GM12878 (cell line): Measurements from ENCODE around the gene REN. TPM values are rescaled to one million over a fixed set of nuclear protein-coding genes. Genes with fewer than 3 reads are reported as not detected.

Source experiments
- ATAC-seq: fragments of 200-7000 bp; cut with Tn5 transposase; 3 replicates; pipeline ENCODE4 v1.9.1; 2020; ENCODE audit warnings: mild to moderate bottlenecking, moderate library complexity
- BruUV-seq: library from RNA; stranded (reverse); fragments of 400-500 nt; replicated peaks from 2 replicates; lab custom pipeline; 2021; lab: Mats Ljungman, UMichigan
- CTCF ChIA-PET: fragments of 300-600 bp; sonication (Branson Sonifier 250); formaldehyde crosslinking; extraction: SDS; loops from one replicate; lab custom pipeline; 2021; ENCODE audit warnings: inconsistent platforms; lab: Yijun Ruan, JAX
- POLR2A ChIA-PET: fragments of 350-600 bp; formaldehyde crosslinking; extraction: SDS; loops from one replicate; lab custom pipeline; 2021; ENCODE audit warnings: inconsistent platforms; lab: Charles Lee
- RAD21 ChIA-PET: fragments of 300-600 bp; sonication (Branson Sonifier 250); formaldehyde crosslinking; loops from one replicate; lab custom pipeline; 2023; ENCODE audit warnings: antibody characterized with exemption; ENCODE audit not compliant: unreplicated experiment; lab: Charles Lee
- SMC1A ChIA-PET: fragments of 300-600 bp; sonication (Branson Sonifier 250); formaldehyde crosslinking; loops from one replicate; lab custom pipeline; 2023; ENCODE audit not compliant: unreplicated experiment, uncharacterized antibody; lab: Charles Lee
- DNase-seq: peaks from one replicate; pipeline ENCODE4 v3.0.0-alpha.2; 2011; ENCODE audit warnings: low read depth, low spot score
- FAIRE-seq: peaks from 3 replicates; lab custom pipeline; 2011; peaks lifted over from hg19 to GRCh38; lab: Jason Lieb, UNC
- H2AFZ ChIP-seq: 2 replicates; pipeline ENCODE4 v1.6.0; 2011; ENCODE audit warnings: low read depth, low read length, control low read depth; ENCODE audit not compliant: control insufficient read depth
- H3K27ac ChIP-seq: 2 replicates; pipeline ENCODE4 v1.5.1; 2011; ENCODE audit warnings: control low read depth; ENCODE audit not compliant: control insufficient read depth, insufficient read depth
- H3K27me3 ChIP-seq, 2 experiments: replicated peaks in 1 of 2; 2 replicates each; pipeline versions ENCODE4 v1.6.0 to v1.6.1; 2011; ENCODE audit warnings: low read length in 1 of 2; ENCODE audit not compliant: control insufficient read depth in 2 of 2, insufficient read depth in 2 of 2
- H3K36me3 ChIP-seq, 2 experiments: 2 replicates each; pipeline ENCODE4 v1.5.1; 2011; ENCODE audit warnings: low read length in 1 of 2; ENCODE audit not compliant: control insufficient read depth in 2 of 2, insufficient read depth in 2 of 2
- H3K4me1 ChIP-seq: 2 replicates; pipeline ENCODE4 v1.6.1; 2011; ENCODE audit warnings: mild to moderate bottlenecking, low read length, moderate library complexity, mixed read lengths; ENCODE audit not compliant: control insufficient read depth, insufficient read depth
- H3K4me2 ChIP-seq: 2 replicates; pipeline ENCODE4 v1.6.0; 2011; ENCODE audit warnings: control low read depth; ENCODE audit not compliant: control insufficient read depth, insufficient read depth
- H3K4me3 ChIP-seq: fragments of 200-600 bp; sonication (generic); 2 replicates; pipeline ENCODE4 v1.5.1; 2016
- H3K79me2 ChIP-seq: 2 replicates; pipeline ENCODE4 v1.6.0; 2011; ENCODE audit warnings: low read length; ENCODE audit not compliant: control insufficient read depth, insufficient read depth
- H3K9ac ChIP-seq: 2 replicates; pipeline ENCODE4 v1.8.0; 2011; ENCODE audit warnings: low read length, control low read depth, mixed read lengths; ENCODE audit not compliant: control insufficient read depth, insufficient read depth
- H3K9me3 ChIP-seq: replicated peaks from 3 replicates; pipeline ENCODE4 v1.5.1; 2011; ENCODE audit warnings: mild to moderate bottlenecking, low read length; ENCODE audit not compliant: control insufficient read depth, insufficient read depth
- H4K20me1 ChIP-seq: 2 replicates; pipeline ENCODE4 v1.6.0; 2011; ENCODE audit not compliant: control insufficient read depth, insufficient read depth
- CBFB ChIP-seq: IDR thresholded peaks from 2 replicates; pipeline ENCODE4 v1.6.1; 2016; ENCODE audit warnings: antibody characterized with exemption, low read depth
- CHD1 ChIP-seq: IDR thresholded peaks from 2 replicates; pipeline ENCODE4 v1.6.1; 2012; ENCODE audit warnings: low read depth, low read length, improper control_type of control experiment
- JUNB ChIP-seq: IDR thresholded peaks from 2 replicates; pipeline ENCODE4 v1.6.1; 2016; ENCODE audit warnings: antibody characterized with exemption, mild to moderate bottlenecking
- MEF2A ChIP-seq: IDR thresholded peaks from 2 replicates; pipeline ENCODE4 v1.6.1; 2011; ENCODE audit warnings: low read depth, mild to moderate bottlenecking, low read length, moderate library complexity; ENCODE audit not compliant: insufficient read depth
- NRF1 ChIP-seq: conservative IDR thresholded peaks from 2 replicates; pipeline ENCODE4 v1.6.1; 2011; ENCODE audit warnings: mild to moderate bottlenecking, low read depth, low read length, improper control_type of control experiment
- PBX3 ChIP-seq: IDR thresholded peaks from 2 replicates; pipeline ENCODE4 v1.6.1; 2011; ENCODE audit warnings: mild to moderate bottlenecking, low read depth, low read length, moderate library complexity; ENCODE audit not compliant: insufficient replicate concordance
- POLR2AphosphoS2 ChIP-seq: IDR thresholded peaks from 2 replicates; pipeline ENCODE4 v1.6.1; 2011; ENCODE audit warnings: low read depth, mild to moderate bottlenecking, low read length, improper control_type of control experiment, moderate library complexity
- RBBP5 ChIP-seq: fragments of 200-600 bp; sonication (generic); conservative IDR thresholded peaks from 2 replicates; pipeline ENCODE4 v1.6.1; 2016
- RELB ChIP-seq: fragments of 450-650 bp; IDR thresholded peaks from 2 replicates; pipeline ENCODE4 v1.6.1; 2017; ENCODE audit warnings: low read depth, mild to moderate bottlenecking, moderate library complexity
- SUZ12 ChIP-seq: fragments of 200-600 bp; sonication (generic); IDR thresholded peaks from one replicate; pipeline ENCODE4 v1.6.1; 2018; ENCODE audit warnings: antibody characterized with exemption, mild to moderate bottlenecking; ENCODE audit not compliant: unreplicated experiment
- TAF1 ChIP-seq: IDR thresholded peaks from 2 replicates; pipeline ENCODE4 v1.6.1; 2011; ENCODE audit warnings: mild to moderate bottlenecking, low read depth, low read length, borderline replicate concordance
- whole genome bisulfite sequencing: methylation state at CpG from one replicate; pipeline ENCODE4 v1.1.6; 2016; ENCODE audit warnings: low lambda C conversion rate; ENCODE audit not compliant: insufficient replicate concordance, insufficient coverage; ENCODE audit errors: missing lambda C conversion rate; 5-methylcytosine and 5-hydroxymethylcytosine counted together
- in situ Hi-C: fragments of 300-500 bp; cut with MboI; formaldehyde crosslinking; loops from 9 replicates; pipeline ENCODE4 v1.14.3; 2018; ENCODE audit warnings: mixed read lengths
- intact Hi-C: fragments of 100-400 bp; cut with micrococcal nuclease; formaldehyde crosslinking; loops from one replicate; pipeline ENCODE4 v1.14.2; 2022; ENCODE audit not compliant: unreplicated experiment
- polyA plus RNA-seq, 11 experiments: library from polyadenylated mRNA; depleted of rRNA in 4 of 11; unstranded in 6 of 11; stranded (reverse) in 5 of 11; fragments of >200 nt; fragmentation: Nextera tagmentation in 4 of 11; fragmentation: Illumina TruSeq in 1 of 11; extraction: Ambion mirVana in 4 of 11; extraction: Trizol in 1 of 11; gene quantifications; 1 replicate in 1 of 11; 2 replicates in 10 of 11; pipeline versions ENCODE4 v1.2.1 to v1.2.3, GENCODE V29; 2011 to 2016; ENCODE audit warnings: inconsistent platforms in 2 of 11, missing spikeins in 2 of 11, low read depth in 1 of 11
- total RNA-seq, 4 experiments: library from RNA; depleted of rRNA in 3 of 4; stranded (reverse); fragments of >200 nt in 3 of 4; fragmentation: Illumina TruSeq in 1 of 4; extraction: Trizol in 1 of 4; gene quantifications; 2 replicates each; pipeline versions ENCODE4 v1.2.1 to v1.2.3, GENCODE V29; 2013 to 2021
- TF ChIP-seq, protein P1 (sequence below): fragments of 150-350 bp; IDR thresholded peaks from 2 replicates; pipeline ENCODE4 v1.6.1; 2016; ENCODE audit warnings: low read depth, low read length

The REN gene
- total and polyA plus RNA-seq, 10 of the 15 experiments (the other 5 are each of a cell fraction or from before 2014, with no cell fraction given), result not detected

- no peak for TF ChIP-seq RELB
- no peak for TF ChIP-seq TAF1
These were observed 44.1 kb downstream of the REN start (continued) for GRCh38 chr1:204121840-204122555.

GRCh38 chr1:204116539-204116938, 49.6 kb downstream of the REN start:
- Histone ChIP-seq H3K9ac (no peak overlapping the region), H3K79me2 (no peaks in the 10 kb centered on the region), H3K4me3 (no peak overlapping the region), H3K9me3 (no peaks in the 10 kb centered on the region), H2AFZ (no peak overlapping the region), H3K27me3 (no peaks in the 10 kb centered on the region; a peak in 2 of 4 replicates), H3K27ac (no peak overlapping the region), H3K4me2 (no peak overlapping the region), H3K4me1 (no peaks in the 10 kb centered on the region), H3K36me3 (no peaks in the 10 kb centered on the region)
- in situ Hi-C loops, result no loop called here
- ChIA-PET RAD21 (interaction anchor here (0.8 kb wide), 1 partner anchor 256 kb away, joined by 3 read pairs; no protein-coding TSS in a partner anchor), CTCF (interaction anchor here (0.6 to 1.4 kb wide), 2 partner anchors 12 to 13 kb away, joined by 3 to 4 read pairs; no protein-coding TSS in a partner anchor), POLR2A (no interaction called here)
- 74% methylated on average over 4 of the region's 4 CpGs for WGBS
- no peak for FAIRE-seq
- TF ChIP-seq RBBP5 (no peak), PBX3 (no peak), SUZ12 (no peak), POLR2AphosphoS2 (no peak), CBFB (no peak), NRF1 (no peak), MEF2A (no peak), JUNB (no peak), CHD1 (no peak)
- TF ChIP-seq, protein P1, sequence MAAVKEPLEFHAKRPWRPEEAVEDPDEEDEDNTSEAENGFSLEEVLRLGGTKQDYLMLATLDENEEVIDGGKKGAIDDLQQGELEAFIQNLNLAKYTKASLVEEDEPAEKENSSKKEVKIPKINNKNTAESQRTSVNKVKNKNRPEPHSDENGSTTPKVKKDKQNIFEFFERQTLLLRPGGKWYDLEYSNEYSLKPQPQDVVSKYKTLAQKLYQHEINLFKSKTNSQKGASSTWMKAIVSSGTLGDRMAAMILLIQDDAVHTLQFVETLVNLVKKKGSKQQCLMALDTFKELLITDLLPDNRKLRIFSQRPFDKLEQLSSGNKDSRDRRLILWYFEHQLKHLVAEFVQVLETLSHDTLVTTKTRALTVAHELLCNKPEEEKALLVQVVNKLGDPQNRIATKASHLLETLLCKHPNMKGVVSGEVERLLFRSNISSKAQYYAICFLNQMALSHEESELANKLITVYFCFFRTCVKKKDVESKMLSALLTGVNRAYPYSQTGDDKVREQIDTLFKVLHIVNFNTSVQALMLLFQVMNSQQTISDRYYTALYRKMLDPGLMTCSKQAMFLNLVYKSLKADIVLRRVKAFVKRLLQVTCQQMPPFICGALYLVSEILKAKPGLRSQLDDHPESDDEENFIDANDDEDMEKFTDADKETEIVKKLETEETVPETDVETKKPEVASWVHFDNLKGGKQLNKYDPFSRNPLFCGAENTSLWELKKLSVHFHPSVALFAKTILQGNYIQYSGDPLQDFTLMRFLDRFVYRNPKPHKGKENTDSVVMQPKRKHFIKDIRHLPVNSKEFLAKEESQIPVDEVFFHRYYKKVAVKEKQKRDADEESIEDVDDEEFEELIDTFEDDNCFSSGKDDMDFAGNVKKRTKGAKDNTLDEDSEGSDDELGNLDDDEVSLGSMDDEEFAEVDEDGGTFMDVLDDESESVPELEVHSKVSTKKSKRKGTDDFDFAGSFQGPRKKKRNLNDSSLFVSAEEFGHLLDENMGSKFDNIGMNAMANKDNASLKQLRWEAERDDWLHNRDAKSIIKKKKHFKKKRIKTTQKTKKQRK, result no peak
- TF ChIP-seq, all 136 proteins: peak for 0
- no peak for ATAC-seq
- no TSS peak for BruUV-seq
- SMC1A ChIA-PET, result no interaction called here
- H4K20me1 ChIP-seq, result no peaks in the 10 kb centered on the region
- DNase-seq, result no peak
- intact Hi-C loops, result no loop called here
